ENCODE data around the gene ZNF598.

- TF ChIP-seq EP300 (IDR thresholded peaks at IDR 0.05; ENCODE audit: borderline replicate concordance in 1 of 2, low read depth in 1 of 2, low read length in 1 of 2) = no peak
- no peak for TF ChIP-seq CTCF (IDR thresholded peaks at IDR 0.05)
These were observed 9.9 kb upstream of the ZNF598 start, which contains the start of gene NPW for GRCh38 chr16:2019518-2019920.

Measured in SK-N-SH (cell line).